Erythroblast (primary cell): Measurements from ENCODE around the gene POFUT2.

Experiments
- GATA1 ChIP-seq: IDR thresholded peaks from 2 replicates; pipeline ENCODE4 v1.6.1; 2011; ENCODE audit warnings: low read depth, mild to moderate bottlenecking, control low read depth, low read length, moderate library complexity
- POLR2A ChIP-seq: IDR thresholded peaks from 2 replicates; pipeline ENCODE4 v1.6.1; 2011; ENCODE audit warnings: mild to moderate bottlenecking, low read length

GRCh38 chr21:45287438-45288391 is at the start of gene POFUT2:
- peak; percentile 47 for TF ChIP-seq POLR2A
- TF ChIP-seq GATA1, result no peak
